GM19324 (cell line): ENCODE data around the gene ZNF429.
A peak's percentile ranks its signal among the peaks of the same experiment; 100 is the strongest.
"Not testable (repeated sequence)": the region's sequence is repeated elsewhere in the genome, so short reads cannot be mapped to it uniquely, and the experiment has no call there.

Source experiments
- ATAC-seq: cut with Tn5 transposase; IDR thresholded peaks from one replicate; pipeline ENCODE4 v1.9.1; 2021; ENCODE audit warnings: mild to moderate bottlenecking, moderate library complexity; ENCODE audit not compliant: unreplicated experiment, low FRiP score

ZNF429 gene

DNA sequence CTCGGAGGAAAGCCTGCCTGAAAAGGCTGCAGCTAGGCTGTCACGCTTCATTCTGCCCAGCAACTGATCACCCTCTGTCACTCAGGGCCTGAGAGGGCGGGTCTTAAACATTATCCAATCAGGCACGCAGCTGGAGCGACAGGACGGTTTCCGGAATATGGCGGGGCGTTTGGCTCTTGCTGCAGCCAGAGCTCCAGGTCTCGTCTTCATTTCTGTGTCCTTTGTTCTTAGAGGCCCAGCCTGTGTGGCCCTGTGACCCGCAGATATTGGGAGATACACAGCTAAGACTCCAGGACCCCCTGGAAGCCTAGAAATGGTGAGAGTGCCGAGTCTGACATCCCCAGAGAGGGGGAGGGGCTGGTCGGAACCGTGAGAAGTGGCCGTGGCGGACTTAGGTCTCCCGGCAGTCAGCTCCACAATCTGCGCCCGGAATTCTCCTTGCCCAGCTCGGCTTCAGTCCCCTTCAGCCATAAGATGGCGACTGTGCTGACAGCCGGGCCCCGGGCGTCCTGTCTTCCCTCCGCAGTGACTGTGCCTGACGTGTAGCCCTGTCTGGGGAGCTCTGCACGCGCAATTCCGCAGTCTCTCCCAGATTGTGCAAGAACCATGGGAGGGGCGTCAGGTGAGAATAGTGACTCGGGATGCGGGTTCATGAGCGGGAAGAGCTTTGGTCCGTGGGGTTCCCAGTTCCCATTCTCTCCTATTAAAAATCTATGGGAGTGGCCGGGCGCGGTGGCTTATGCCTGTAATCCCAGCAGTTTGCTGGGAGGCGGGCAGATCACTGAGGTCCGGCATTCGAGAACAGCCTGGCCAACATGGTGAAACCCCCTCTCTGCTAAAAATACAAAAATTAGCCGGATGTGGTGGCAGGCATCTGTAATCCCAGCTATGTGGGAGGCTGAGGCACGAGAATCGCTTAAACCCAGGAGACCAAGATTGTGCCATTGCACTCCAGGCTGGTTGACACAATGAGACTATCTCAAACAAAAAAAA, at the start of gene ZNF429:
ZNF429 (plus strand) TSS at position 144 of the 993 bp plus-strand sequence; CDS start at position 314, 170 bp downstream.
- peak; percentile 99 for ATAC-seq

DNA sequence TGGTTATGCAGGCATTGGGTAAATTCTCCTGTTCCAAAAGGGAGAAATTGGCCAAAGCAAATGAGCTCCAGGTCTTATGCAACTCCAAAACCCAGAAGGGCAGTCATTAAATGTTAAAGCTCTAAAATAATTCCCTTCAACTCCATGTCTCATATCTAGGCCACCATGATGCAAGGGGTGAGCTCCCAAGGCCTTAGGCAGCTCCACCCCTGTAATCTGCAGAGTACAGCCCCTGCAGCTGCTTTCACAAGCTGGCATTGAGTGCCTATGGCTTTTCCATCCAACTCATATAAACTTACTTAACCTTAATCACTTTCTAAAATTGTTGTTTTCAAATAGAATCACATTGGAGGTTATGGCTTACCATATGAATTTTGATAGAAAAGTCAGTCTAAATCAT, 44.7 kb upstream of the ZNF429 start:
- no peak for ATAC-seq

DNA sequence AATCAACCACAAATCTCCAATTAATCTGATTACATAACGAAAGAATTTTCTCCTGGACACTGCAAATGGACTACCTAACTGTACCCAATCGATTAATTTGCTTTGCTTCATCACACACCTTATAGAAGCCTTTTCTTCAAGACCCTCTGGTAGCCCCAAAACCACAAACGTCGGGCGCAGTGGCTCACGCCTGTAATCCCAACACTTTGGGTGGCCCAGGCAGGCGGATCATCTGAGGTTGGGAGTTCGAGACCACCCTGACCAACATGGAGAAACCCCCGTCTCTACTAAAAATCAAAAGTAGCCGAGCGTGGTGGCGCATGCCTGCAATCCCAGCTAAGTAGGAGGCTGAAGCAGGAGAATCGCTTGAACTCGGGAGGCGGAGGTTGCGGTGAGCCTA, 42.9 kb upstream of the ZNF429 start:
- ATAC-seq, result no peak

DNA sequence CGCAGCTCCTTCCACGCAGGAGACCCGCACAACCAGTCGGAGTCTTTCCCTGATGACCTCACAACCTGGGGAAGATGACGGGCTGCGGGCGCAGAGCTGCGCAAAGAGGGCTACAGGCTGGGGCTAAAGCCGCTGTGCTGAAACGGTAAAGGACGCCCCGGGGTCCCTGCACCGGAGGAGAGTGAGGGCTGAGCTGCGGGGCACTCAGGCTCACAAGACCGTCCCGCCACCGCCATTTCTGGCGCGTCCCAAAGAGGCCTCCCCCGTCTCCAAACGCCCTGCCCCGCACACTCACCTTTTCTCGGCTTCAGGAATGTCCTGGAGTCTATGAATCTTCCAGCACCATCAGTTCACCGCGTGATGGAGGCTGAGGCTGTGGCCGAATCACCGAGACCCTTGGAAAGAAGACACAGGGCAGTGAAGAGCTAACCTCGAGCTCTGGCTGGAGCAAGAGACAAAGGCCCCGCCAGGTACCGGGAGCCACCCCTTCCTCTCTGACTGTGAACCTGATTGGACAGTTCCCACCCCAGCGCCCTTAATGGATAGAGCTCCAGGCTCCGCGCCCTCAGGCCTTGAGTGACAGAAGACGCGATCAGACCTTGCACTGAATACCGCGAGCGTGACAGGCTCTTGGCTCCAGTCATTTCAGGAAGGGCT, 41.8 kb upstream of the ZNF429 start:
- ATAC-seq, result no peak

DNA sequence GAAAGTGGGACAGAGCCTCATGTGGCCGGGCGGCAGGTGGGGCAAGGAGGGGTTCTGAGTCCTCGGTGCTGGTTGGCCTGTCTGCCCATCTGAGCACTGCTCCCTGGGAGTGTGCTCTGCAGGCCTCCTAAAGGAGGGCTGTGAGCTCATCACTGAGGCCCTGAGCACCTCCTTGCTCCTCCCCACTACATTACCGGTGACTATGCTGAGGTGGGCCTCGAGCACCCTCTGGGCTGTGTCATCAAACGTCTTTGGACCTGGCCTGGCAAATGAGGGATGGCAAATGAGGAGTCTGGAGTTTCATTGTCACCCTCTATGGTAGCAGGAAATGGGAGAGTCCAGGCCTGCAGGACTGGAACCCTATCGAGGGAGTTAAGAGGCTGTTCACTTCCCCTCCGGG, 38.8 kb upstream of the ZNF429 start:
- no peak for ATAC-seq

DNA sequence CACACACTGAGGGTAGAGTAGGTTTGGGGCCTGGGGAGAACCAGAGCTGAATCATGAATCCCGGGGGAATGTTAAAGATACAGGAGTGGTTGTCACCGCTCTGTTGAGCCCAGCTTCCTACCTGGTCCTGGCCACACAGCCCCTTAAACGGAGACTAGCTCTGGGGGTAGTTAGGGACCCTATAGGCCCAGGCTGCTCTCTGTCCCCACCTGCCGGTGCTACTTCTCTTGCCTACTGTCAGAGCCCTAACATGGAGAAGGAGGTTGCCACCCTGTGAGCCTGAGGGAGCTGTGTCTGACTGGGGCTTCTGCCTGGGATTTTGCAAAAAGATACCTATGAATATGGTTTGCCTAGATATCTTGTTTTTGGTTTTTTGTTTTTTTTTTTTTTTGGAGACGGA, 36.6 kb upstream of the ZNF429 start:
- no peak for ATAC-seq

DNA sequence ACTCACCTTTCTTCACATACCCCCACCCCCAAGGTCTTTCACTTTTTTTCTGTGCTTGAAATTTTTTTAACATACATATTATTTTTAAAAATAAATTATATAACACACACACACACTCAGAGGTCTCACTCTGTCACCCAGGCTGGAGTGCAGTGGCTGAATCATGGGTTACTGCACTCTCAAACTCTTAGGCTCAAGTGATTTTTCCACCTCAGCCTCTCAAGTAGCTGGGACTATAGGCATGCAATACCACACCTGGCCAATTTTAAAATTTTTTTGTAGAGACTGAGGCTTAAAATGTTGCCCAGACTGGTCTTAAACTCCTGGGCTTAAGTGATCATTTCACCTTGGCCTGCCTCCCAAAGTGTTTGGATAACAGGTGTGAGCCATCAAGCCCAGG, 32.9 kb upstream of the ZNF429 start:
- no peak for ATAC-seq

DNA sequence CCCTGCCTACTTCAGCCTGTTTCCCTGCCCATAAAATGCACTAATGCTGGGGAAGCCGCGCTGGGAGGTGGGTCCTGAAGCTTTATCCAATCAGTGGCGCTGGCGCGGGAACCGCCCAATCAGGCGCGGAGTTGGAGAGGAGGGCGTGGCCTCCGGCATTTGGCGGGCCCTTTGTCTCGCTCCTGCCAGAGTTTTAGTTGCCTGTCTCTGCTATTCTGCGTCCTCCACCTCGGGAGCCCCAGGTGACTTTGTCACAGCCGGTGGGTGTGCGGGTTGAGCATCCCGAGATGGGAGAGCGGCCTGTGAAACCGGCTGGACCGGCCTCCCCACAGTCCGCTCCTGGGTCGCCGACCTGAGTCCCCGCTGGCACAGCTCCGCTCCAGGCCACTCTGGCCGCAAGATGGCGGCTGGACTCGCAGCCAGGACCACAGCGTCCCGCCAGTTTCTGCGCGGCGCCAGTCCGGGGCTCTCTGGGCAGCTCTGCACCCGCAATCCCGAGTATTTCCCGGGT, 30.7 kb upstream of the ZNF429 start:
- ATAC-seq, result no peak

DNA sequence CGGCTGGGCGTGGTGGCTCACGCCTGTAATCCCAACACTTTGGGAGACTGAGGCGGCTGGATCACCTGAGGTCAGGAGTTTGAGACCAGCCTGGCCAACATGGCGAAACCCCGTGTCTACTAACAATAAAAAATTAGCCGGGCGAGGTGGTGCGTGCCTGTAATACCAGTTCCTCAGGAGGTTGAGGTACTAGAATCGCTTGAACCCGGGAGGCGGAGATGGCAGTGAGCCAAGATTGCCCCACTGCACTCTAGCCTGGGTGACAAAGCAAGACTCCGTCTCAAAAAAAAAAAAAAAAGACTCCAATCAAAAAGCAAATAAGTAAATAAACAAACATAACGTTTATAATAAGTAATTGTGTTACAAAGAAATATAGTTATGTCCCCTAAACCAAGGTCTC, 23.0 kb upstream of the ZNF429 start:
- ATAC-seq, result not testable (repeated sequence)

DNA sequence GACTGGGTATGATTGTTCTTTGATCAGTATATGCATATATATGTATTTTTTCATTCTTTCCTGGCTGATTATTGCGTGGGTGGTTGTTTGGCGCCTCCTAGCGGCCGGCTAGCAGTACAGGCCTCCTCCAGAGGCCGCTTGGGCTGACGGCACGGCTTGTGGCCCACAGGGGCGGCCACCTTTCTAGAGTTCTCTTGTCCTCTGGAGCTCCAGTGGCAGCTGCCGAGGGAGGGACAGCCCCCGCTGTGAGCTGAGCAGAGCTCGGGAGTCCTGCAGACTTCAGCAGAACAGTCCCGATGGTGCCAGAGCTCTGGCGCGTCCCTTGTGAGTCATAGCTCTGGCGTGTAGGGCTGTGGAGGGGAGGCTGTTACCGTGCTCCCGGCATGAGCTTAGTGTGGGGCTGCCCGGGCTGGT, 22.5 kb upstream of the ZNF429 start:
- ATAC-seq, result no peak

DNA sequence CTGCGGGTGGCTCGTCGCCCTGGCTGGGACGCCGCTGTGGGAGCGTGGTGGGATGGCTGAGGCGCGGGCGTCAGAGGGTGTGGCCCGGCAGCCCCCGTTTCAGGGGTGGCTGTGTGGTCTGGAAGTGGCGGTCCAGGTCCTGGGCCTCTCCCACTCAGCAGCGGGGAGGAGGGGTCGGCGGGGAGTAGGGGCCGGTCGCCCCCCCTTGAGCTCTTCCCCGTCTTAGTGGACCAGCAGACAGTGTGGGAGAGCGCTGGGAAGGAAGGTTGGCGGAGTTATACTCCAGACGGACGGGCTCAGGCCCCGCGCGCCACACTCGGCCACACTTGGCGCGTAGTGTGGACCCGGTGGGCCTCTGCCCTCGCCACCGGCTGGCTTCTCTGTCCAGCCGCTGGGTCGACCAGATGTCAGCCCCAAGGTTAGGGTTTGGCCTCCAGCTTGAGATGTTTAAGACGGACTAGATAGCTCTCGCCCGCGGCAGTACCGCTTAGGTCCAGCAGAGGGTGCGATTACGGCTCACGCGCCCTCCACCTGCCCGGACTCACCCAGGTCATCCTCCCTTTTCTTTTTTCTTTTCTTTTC, 21.7 kb upstream of the ZNF429 start:
- no peak for ATAC-seq

DNA sequence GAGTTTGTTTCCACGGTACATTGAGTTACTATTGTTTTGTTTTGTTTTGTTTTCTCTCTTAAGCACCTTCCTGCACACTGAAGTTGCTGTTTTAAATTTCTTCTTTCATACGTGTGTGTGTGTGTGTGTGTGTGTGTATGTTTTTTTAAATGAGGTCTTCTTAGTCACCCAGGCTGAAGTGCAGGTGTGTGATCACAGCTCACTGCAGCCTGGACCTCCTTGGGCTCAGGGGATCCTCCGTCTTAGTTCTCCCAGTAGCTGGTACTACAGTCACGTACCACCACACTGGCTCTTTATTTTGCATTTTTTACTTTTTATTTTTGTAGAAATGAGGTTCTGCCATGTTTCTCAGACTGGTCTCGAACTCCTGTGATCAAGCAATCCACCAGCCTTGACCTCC, 20.8 kb upstream of the ZNF429 start:
- no peak for ATAC-seq

DNA sequence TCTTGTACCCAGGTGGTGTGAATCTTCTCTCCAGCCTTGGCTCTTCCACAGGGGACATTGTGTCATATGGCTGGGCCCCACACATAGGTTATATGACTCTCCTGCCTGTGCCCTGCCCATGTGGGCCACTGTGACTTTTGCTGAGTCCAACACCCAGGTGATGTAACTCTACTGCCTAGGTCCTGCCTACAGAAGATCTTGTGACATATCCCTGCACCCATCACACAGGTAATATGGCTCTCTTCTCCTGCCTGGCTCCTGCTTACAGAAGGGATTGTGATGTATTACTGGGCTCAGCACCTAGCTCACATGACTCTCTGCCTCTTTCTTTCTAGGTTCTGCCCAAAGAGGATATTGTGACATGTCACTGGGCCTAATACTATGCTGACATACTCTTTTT, 19.5 kb upstream of the ZNF429 start:
- no peak for ATAC-seq

DNA sequence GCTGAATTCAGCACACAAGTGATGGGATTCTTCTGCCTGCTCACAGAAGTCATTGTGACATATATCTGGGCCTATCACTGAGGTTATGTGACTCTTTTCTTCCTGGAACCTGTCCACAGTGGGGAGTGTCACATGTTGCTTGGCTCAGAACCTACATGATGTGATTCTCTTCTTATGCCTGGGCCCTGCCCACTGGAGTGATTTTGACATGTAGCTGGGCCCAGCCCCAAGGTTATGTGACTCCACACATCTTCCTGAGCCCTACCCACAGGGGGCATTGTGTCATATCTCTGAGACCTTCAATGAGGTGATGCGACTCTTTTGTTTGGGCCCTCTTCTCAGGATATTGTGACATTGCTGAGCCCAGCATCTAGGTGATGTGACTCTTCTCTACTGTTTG, 17.4 kb upstream of the ZNF429 start:
- no peak for ATAC-seq

DNA sequence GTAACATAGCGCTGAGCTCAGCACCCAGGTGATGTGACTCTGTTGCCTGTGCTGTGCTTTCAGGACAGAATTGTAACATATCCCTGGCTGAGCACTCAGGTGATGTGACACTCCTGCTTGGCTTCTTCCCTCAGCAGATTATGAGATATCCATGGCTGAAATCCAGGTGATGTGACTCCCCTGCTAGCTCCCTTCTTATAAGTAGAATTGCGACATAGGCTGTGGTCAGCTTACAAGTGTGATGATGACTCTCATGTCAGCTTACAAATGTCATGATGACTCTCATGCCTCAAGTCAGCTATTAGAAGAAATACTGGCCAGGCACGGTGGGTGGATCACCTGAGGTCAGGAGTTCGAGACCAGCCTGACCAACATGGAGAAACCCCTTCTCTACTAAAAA, 14.3 kb upstream of the ZNF429 start:
- no peak for ATAC-seq

DNA sequence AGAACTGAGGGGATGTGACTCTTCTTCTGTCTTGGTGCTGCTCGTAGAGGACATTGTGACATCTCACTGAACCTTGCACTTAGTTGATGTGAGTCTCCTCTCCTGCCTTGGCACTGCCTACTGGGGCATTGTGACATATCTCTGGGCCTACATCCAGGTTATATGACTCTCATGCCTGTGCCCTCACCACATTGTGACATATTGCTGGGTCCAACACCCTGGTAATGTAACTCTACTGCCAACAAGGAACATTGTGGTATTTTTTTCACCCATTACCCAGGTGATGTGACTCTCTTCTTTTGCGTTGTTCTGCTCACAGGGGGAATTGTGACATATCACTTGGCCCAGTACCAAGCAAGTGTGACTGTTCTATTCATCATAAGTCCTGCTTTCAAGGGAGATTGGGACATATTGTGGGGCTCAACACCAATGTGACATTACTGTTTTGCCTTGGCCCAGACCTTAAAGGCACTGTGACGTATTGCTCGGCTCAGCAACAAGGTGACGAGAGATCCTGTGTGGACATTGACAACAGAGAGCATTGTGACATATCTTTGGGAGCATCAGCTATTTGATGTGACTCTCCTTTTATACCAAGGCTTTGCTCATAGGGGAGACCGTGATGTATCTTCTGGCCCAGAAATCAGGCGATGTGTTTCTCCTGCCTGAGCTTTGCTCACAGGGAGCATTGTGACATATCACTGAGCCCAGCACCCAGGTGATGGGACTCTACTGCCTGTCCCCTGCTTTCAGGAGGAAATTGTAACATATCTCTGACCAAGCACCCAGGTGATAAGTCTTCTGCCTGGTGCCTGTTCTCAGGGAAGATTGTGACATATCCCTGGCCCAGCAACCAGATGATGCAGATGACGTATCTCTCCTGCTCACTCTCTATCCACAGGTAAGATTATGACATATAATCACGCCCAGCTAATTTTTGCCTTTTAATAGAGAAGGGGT, 12.2 kb upstream of the ZNF429 start:
- no peak for ATAC-seq

DNA sequence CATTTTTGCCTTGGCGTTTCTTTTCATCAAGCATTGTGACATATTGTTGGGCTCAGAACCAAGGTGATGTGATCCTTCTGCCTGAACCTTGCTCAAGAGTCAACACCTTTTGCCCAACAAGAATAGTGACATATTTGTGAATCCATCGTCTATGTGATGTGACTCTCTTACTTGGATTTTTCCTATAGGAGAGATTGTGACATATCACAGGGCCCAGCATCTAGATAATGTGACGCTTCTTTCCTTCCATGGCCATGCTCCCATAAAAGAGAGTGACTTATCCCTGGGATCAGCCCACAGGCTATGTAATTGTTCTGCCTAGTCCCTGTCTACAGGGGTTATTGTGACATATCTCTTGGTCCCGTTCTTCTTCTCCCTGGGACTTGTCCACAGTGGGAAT, 8.5 kb upstream of the ZNF429 start:
- ATAC-seq, result no peak

DNA sequence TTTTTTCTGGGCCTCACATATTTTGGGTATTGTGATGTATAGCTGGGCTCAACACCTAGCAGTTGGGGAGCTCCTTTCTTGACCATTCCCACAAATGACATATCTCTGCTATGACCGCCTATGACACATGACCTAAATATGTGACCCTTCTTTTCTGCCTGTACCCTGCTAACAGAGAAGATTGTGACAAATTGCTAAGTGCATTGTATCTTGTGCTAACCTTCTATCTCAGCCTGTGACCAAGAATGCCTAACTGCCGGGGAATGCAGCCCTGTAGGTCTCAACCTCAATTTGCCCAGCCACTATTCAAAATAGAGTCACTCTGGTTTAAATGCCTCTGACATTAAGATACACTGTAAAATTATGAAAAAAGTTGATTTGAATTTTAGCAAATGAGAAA, 6.8 kb upstream of the ZNF429 start:
- ATAC-seq, result no peak

DNA sequence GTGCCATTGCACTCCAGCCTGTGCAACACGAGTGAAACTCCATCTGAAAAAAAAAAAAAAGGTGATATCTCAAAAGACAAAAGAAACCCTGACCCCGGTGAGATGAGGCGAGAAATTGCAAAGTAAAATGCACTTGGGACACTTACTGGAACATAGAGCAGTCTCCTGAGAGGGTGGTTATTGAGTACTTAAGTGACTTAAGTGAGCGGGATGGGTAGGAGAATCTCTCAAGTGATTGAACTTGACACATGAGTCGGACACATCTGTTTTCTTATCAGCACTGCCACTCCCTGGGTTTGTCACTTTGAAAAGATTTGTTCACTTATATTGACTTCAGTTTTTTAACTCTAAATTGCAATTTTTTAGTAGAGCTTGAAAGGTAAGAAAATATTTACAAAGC, 2.8 kb downstream of the ZNF429 start:
- no peak for ATAC-seq

DNA sequence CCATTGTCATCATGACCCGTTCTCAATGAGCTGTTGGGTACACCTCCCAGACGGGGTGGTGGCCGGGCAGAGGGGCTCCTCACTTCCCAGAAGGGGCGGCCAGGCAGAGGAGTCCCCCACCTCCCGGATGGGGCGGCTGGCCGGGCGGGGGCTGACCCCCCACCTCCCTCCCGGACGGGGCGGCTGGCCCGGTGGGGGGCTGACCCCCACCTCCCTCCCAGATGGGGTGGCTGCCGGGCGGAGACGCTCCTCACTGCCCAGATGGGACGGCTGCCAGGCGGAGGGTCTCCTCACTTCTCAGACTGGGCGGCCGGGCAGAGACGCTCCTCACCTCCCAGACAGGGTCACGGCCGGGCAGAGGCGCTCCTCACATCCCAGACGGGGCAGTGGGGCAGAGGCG, 5.7 kb downstream of the ZNF429 start:
- ATAC-seq, result not testable (repeated sequence)
